Measurements from ENCODE around the gene SIAH1.
"Not testable (repeated sequence)": the region's sequence is repeated elsewhere in the genome, so short reads cannot be mapped to it uniquely, and the experiment has no call there.

- not testable (repeated sequence) for TF ChIP-seq EZH2 (IDR thresholded peaks at IDR 0.05); POLR2AphosphoS5 (IDR thresholded peaks at IDR 0.05; ENCODE audit: borderline replicate concordance, low read depth, low read length); FOXP2 (optimal IDR thresholded peaks at IDR 0.05; ENCODE audit: control extremely low read depth, extremely low read length, insufficient read depth)
These were observed 14.4 kb downstream of the SIAH1 start for GRCh38 chr16:48370668-48371392.
